Activated T-helper 17 cell treated with anti-CD3 and anti-CD28 coated beads, Interleukin-2, amount 50 U/mL, for 72 hours (primary cell): ENCODE measurements around the gene HMX1. TPM values are rescaled to one million over a fixed set of nuclear protein-coding genes. Genes with fewer than 3 reads are reported as not detected.

ENCODE experiments used
- ATAC-seq: fragments of 150-1000 bp; cut with Tn5 transposase; replicated peaks from 2 replicates; pipeline ENCODE4 v1.10.0; 2021; ENCODE audit warnings: mild to moderate bottlenecking, moderate library complexity
- H3K27ac Mint-ChIP-seq: one replicate; pipeline ENCODE4 v1.8.0; 2022; ENCODE audit warnings: mixed read lengths
- H3K27me3 Mint-ChIP-seq: one replicate; pipeline ENCODE4 v1.8.0; 2022; ENCODE audit warnings: mixed read lengths
- H3K36me3 Mint-ChIP-seq: one replicate; pipeline ENCODE4 v1.8.0; 2022; ENCODE audit warnings: low read depth, mild to moderate bottlenecking, mixed read lengths
- H3K4me1 Mint-ChIP-seq: one replicate; pipeline ENCODE4 v1.8.0; 2022; ENCODE audit warnings: mixed read lengths
- H3K4me3 Mint-ChIP-seq: one replicate; pipeline ENCODE4 v1.8.0; 2022; ENCODE audit warnings: mild to moderate bottlenecking, mixed read lengths
- H3K9me3 Mint-ChIP-seq: one replicate; pipeline ENCODE4 v1.8.0; 2022; ENCODE audit warnings: mixed read lengths
- total RNA-seq, 2 donors: library from RNA; stranded (reverse); gene quantifications; one replicate each; pipeline ENCODE4 v1.2.3, GENCODE V29; 2022

The HMX1 gene
- not detected for total RNA-seq

DNA sequence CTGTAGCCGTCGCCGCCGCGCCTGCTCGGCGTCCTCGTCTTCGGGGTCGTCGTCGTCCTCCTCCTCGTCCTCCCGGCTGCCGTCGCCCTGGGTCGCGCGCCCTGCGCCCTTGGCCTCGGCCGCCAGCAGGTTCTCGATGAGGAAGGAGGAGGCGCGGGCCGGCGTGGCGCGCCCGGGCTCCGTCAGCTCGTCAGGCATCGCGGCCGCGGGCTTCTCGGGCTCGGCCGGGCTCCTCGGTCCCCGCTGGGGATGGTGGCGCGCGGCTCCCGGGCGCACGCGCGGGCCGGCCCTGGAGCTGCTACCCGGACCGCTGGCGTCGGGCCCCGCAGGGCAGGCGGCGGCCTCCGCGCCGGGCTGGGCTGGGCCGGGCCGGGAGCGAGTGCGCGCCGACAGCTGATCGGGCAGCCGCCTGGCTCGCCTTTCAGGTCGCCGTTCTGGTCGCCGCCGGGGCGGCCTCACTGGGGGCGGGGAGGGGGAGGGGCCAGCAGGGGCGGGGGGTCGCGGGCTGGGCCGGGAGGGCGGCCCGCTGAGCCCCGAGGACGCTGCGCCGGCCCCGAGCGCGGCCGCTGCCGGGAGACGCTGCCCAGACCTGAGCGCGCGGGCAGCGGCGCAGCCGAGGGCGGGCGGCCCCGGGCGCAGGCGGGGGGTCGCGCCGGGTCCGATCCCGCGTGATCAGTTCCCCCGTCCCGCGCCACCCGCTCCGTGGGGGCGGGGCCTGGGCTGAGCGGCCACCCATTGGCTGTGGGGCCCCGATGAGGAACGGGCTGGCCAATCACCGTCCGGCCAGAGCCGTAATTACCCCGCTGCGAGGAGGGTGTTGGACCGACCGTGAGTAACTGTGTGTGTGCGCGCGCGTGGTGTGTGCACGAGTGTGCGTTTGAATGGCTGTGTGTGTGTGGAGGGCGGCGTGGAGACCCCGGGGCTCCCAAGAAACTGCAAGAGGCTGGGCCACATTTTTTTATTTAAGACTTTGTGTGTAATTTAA lies at the start of gene HMX1:
Gene HMX1 (minus strand): TSS at position 423 of the 985 bp plus-strand sequence. CDS start 225 bp downstream, at position 198.
- no peak for ATAC-seq
- no peak within 1 kb of the TSS for H3K4me3 Mint-ChIP-seq

GRCh38 chr4:8920969-8921368 lies 49.3 kb upstream of the HMX1 start:
- Mint-ChIP-seq H3K27ac (no peak overlapping the region), H3K27me3 (peaks cover 21% of the 10 kb centered on the region), H3K9me3 (peaks cover 10% of the 10 kb centered on the region), H3K4me1 (no peaks in the 10 kb centered on the region), H3K4me3 (no peak overlapping the region), H3K36me3 (no peaks in the 10 kb centered on the region)
- ATAC-seq: no peak

More for the DNA sequence above, at the start of gene HMX1:
- Mint-ChIP-seq H3K27ac (no peak within 1 kb of the TSS), H3K4me1 (no peaks in the 10 kb centered on the region), H3K36me3 (no peaks in the 10 kb centered on the region), H3K27me3 (peaks cover 46% of the 10 kb centered on the region), H3K9me3 (no peaks in the 10 kb centered on the region)

DNA sequence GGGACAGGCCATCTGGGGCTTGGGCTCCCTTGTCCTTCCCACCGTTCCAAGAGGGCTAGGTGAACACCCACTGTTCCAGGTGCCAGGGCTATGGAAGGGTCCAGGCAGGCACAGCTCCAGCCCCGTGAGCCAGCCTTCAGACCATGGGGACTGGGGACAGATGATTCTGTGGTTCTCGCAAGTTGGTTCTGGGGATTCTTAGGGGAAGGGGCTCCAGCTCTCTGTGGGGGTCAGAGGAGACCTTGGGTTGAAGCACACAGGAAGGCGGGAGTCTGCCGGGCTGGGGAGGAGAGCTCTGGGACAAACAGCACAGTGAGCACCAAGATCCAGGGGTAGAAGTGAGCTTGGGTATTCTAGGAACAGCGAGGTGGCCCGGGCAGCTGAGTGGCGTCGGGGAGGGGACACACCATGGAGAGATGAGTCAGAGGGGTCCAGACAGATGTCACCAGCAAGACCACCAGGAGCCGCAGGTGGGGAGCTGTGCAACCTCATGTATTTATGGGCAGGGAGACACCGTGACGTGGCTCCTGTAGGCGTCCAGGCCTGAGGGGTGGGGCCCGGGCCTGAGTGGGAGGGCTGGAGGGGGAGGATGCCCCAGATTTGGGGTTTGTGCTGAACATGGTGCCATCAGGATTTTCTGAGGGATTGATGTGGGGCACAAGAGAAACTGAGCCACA lies 48.8 kb upstream of the HMX1 start:
- Mint-ChIP-seq H3K27me3 (peaks cover 21% of the 10 kb centered on the region), H3K4me1 (no peaks in the 10 kb centered on the region), H3K27ac (no peak overlapping the region), H3K9me3 (peaks cover 10% of the 10 kb centered on the region), H3K4me3 (no peak overlapping the region), H3K36me3 (no peaks in the 10 kb centered on the region)
- no peak for ATAC-seq

GRCh38 chr4:8919651-8920288 lies 48.1 kb upstream of the HMX1 start:
- H3K36me3 Mint-ChIP-seq: no peaks in the 10 kb centered on the region
- no peaks in the 10 kb centered on the region for H3K4me1 Mint-ChIP-seq
- H3K4me3 Mint-ChIP-seq: no peak overlapping the region
- ATAC-seq: no peak
- H3K27ac Mint-ChIP-seq: no peak overlapping the region
- peaks cover 10% of the 10 kb centered on the region for H3K9me3 Mint-ChIP-seq
- peaks cover 21% of the 10 kb centered on the region for H3K27me3 Mint-ChIP-seq

GRCh38 chr4:8917868-8918783 lies 46.5 kb upstream of the HMX1 start:
- Mint-ChIP-seq H3K27me3 (peaks cover 15% of the 10 kb centered on the region), H3K36me3 (no peaks in the 10 kb centered on the region), H3K4me1 (no peaks in the 10 kb centered on the region), H3K9me3 (peaks cover 4% of the 10 kb centered on the region), H3K27ac (no peak overlapping the region), H3K4me3 (no peak overlapping the region)
- peak; percentile 73 for ATAC-seq

- Mint-ChIP-seq H3K36me3 (no peaks in the 10 kb centered on the region), H3K4me3 (no peak overlapping the region), H3K27me3 (peaks cover 12% of the 10 kb centered on the region), H3K4me1 (no peaks in the 10 kb centered on the region), H3K9me3 (no peaks in the 10 kb centered on the region), H3K27ac (no peak overlapping the region)
- ATAC-seq: peak; percentile 12
These were observed 45.7 kb upstream of the HMX1 start for GRCh38 chr4:8917321-8917811.

- Mint-ChIP-seq H3K9me3 (no peaks in the 10 kb centered on the region), H3K4me3 (no peak overlapping the region), H3K4me1 (no peaks in the 10 kb centered on the region), H3K36me3 (no peaks in the 10 kb centered on the region), H3K27me3 (peaks cover 10% of the 10 kb centered on the region), H3K27ac (no peak overlapping the region)
- no peak for ATAC-seq
These were observed 45.3 kb upstream of the HMX1 start for GRCh38 chr4:8916906-8917305.

GRCh38 chr4:8916351-8916885 lies 44.8 kb upstream of the HMX1 start:
- H3K27ac Mint-ChIP-seq: no peak overlapping the region
- H3K27me3 Mint-ChIP-seq: peaks cover 9% of the 10 kb centered on the region
- no peak for ATAC-seq
- H3K4me3 Mint-ChIP-seq: no peak overlapping the region
- H3K9me3 Mint-ChIP-seq: no peaks in the 10 kb centered on the region
- H3K4me1 Mint-ChIP-seq: no peaks in the 10 kb centered on the region
- no peaks in the 10 kb centered on the region for H3K36me3 Mint-ChIP-seq

GRCh38 chr4:8915201-8916200 lies 43.9 kb upstream of the HMX1 start:
- Mint-ChIP-seq H3K27me3 (peaks cover 9% of the 10 kb centered on the region), H3K4me1 (no peaks in the 10 kb centered on the region), H3K27ac (no peak overlapping the region), H3K4me3 (no peak overlapping the region), H3K9me3 (no peaks in the 10 kb centered on the region), H3K36me3 (no peaks in the 10 kb centered on the region)
- no peak for ATAC-seq

- ATAC-seq: no peak
- H3K4me1 Mint-ChIP-seq: no peaks in the 10 kb centered on the region
- H3K27me3 Mint-ChIP-seq: peaks cover 6% of the 10 kb centered on the region
- H3K36me3 Mint-ChIP-seq: no peaks in the 10 kb centered on the region
- H3K27ac Mint-ChIP-seq: no peak overlapping the region
- H3K4me3 Mint-ChIP-seq: no peak overlapping the region
- H3K9me3 Mint-ChIP-seq: no peaks in the 10 kb centered on the region
These were observed 43.0 kb upstream of the HMX1 start for GRCh38 chr4:8914461-8915171.

- H3K27ac Mint-ChIP-seq: no peak overlapping the region
- peaks cover 4% of the 10 kb centered on the region for H3K27me3 Mint-ChIP-seq
- H3K9me3 Mint-ChIP-seq: no peaks in the 10 kb centered on the region
- ATAC-seq: no peak
- no peak overlapping the region for H3K4me3 Mint-ChIP-seq
- no peaks in the 10 kb centered on the region for H3K36me3 Mint-ChIP-seq
- no peaks in the 10 kb centered on the region for H3K4me1 Mint-ChIP-seq
These were observed 42.3 kb upstream of the HMX1 start for GRCh38 chr4:8913858-8914460.
